ENCODE measurements around the gene TMOD1. TPM values are rescaled to one million over a fixed set of nuclear protein-coding genes. Genes with fewer than 3 reads are reported as not detected.

Gene TMOD1
- total RNA-seq, 1 experiment from 2014 or later: 1.0 TPM

- DNase-seq (ENCODE audit: low spot score) (no peak), ATAC-seq (no peak)
- Mint-ChIP-seq H3K9me3 (no peaks in the 10 kb centered on the region), H3K36me3 (no peaks in the 10 kb centered on the region), H3K4me1 (peaks cover 3% of the 10 kb centered on the region; the same call in 1 of the 2 replicates), H3K4me3 (no peak overlapping the region), H3K27me3 (ENCODE audit: low read depth) (no peaks in the 10 kb centered on the region), H3K27ac (no peak overlapping the region)
- TF ChIP-seq KAT7 (CRISPR knock-in tag; IDR thresholded peaks at IDR 0.05; ENCODE audit: borderline replicate concordance) (no peak), NFYB (CRISPR knock-in tag; conservative IDR thresholded peaks at IDR 0.05; ENCODE audit: low read depth) (no peak), ATF2 (CRISPR knock-in tag; IDR thresholded peaks at IDR 0.05; ENCODE audit: borderline replicate concordance, low read depth) (no peak), ERG (CRISPR knock-in tag; IDR thresholded peaks at IDR 0.05) (no peak), SMAD4 (CRISPR knock-in tag; IDR thresholded peaks at IDR 0.05) (no peak), IRF2 (CRISPR knock-in tag; IDR thresholded peaks at IDR 0.05; ENCODE audit: borderline replicate concordance, low read depth) (no peak), ZBTB43 (CRISPR knock-in tag; IDR thresholded peaks at IDR 0.05) (no peak), NR1H2 (CRISPR knock-in tag; IDR thresholded peaks at IDR 0.05) (no peak), RELA (CRISPR knock-in tag; IDR thresholded peaks at IDR 0.05; ENCODE audit: borderline replicate concordance) (no peak), ATF1 (CRISPR knock-in tag; IDR thresholded peaks at IDR 0.05) (no peak)
- ChIA-PET CTCF (interaction anchor here (0.6 kb wide), 1 partner anchor 1083 kb away, joined by 3 read pairs; no protein-coding TSS in a partner anchor), POLR2A (no interaction called here)
Observed at GRCh38 chr9:97534961-97535594, 33.6 kb downstream of the TMOD1 start.

GRCh38 chr9:97535771-97536170, 34.3 kb downstream of the TMOD1 start:
- Mint-ChIP-seq H3K27me3 (ENCODE audit: low read depth) (no peaks in the 10 kb centered on the region), H3K9me3 (no peaks in the 10 kb centered on the region), H3K36me3 (no peaks in the 10 kb centered on the region), H3K4me1 (peaks cover 3% of the 10 kb centered on the region; the same call in 1 of the 2 replicates), H3K27ac (no peak overlapping the region), H3K4me3 (no peak overlapping the region)
- DNase-seq (ENCODE audit: low spot score) (no peak), ATAC-seq (no peak)
- POLR2A ChIA-PET: no interaction called here
- CTCF ChIA-PET: no interaction called here
- TF ChIP-seq PRRX2 (CRISPR knock-in tag; IDR thresholded peaks at IDR 0.05) (no peak), ELF4 (CRISPR knock-in tag; IDR thresholded peaks at IDR 0.05; ENCODE audit: low read depth) (no peak), ESRRA (CRISPR knock-in tag; IDR thresholded peaks at IDR 0.05; ENCODE audit: borderline replicate concordance) (no peak), ATF2 (CRISPR knock-in tag; IDR thresholded peaks at IDR 0.05; ENCODE audit: borderline replicate concordance, low read depth) (no peak), RORB (CRISPR knock-in tag; IDR thresholded peaks at IDR 0.05) (no peak), E2F5 (CRISPR knock-in tag; IDR thresholded peaks at IDR 0.05) (no peak), GRHL2 (CRISPR knock-in tag; IDR thresholded peaks at IDR 0.05; ENCODE audit: insufficient replicate concordance, severe bottlenecking) (no peak), JAZF1 (CRISPR knock-in tag; IDR thresholded peaks at IDR 0.05) (no peak), MYBL2 (CRISPR knock-in tag; IDR thresholded peaks at IDR 0.05) (no peak), NR3C1 (CRISPR knock-in tag; conservative IDR thresholded peaks at IDR 0.05; ENCODE audit: low read depth) (no peak), NFATC4 (CRISPR knock-in tag; IDR thresholded peaks at IDR 0.05) (no peak)

Measured in WTC11 (cell line).